SIG-M5 treated with dmso at 0.1 percent for 504 hours (cell line): ENCODE results near the gene PATE1.

Source experiments
- DNase-seq: peaks from one replicate; lab custom pipeline; 2025; ENCODE audit not compliant: unreplicated experiment; lab: John Stamatoyannopoulos, UW

PATE1 gene

DNA sequence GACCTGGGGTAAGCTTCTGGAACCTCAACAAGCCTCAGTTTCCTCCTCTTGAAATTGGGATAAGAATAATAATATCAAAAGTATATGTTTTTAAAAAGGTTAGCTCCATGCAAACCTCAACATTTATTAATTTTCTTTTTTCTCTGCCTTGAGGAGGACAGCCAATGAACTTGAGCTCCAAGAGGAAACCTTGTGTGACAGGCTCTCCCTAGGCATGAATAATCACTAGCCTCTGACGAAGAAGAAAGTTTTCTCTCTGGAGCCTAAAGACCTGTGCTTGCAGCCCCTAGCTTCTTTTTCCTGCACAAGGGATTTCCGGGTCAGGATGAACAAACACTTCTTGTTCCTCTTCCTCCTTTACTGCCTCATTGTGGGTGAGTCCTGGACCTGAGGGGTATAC lies 41.7 kb downstream of the PATE1 start, which contains the start of gene PATE3:
Gene PATE3, plus strand, starts transcription at position 301 of the 400 bp plus-strand sequence. Its CDS starts 25 bp downstream, at position 326.
- DNase-seq: no peak

DNA sequence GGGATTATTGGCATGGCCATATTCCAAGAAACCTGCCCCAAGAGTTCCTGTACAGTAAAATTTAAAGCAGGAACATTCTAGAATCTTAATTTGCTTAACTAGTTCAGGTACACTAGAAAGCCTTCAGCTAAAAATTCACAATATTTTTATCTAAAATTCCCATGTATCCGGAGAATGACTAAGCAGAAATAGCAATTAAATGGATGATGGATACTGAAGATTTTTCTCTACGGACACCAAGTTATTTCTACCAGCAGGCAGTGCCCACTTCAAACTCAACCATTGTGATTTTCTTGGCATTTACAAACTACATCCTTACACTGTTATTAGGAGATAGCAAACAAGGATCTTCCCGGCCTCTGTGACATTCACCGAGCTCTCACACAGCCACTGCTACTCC lies 44.7 kb downstream of the PATE1 start:
- DNase-seq: no peak

DNA sequence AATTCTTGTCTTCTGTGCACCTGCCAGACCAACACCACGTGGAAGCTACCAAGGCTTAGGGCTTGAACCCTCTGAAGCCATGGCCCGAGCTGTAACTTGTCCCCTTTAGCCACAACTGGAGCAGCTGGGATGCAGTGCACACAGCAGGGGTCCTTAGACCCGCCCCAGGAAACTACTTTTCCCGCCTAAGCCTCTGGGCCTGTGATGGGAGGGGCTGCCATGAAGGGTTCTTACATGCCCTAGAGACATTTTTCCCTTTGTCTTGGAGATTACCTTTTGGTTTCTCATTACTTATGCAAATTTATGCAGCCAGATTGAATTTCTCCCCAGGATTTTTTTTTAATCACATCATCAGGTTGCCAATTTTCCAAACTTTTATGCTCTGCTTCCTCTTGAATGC lies 51.6 kb downstream of the PATE1 start:
- no peak for DNase-seq
